Measurements from ENCODE around the gene KIAA1755.

DNA sequence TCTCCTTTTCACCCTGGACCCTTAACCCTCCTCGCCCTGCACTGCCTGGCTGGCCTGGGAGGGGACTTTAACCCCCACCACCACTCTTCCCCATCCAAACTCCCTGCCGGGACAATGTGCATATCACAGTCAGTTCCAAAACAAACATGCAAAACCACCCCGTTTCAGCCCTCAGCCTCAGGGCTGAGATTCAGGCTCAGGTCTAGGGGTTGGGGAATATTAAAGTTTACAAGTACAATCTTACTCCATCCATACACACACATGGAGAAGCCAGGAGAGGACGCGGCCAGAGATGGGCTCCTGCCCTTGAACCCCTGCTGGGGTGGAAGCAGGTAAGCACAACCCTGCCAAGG, 534 bp downstream of the KIAA1755 start:
- TF ChIP-seq, protein P1, sequence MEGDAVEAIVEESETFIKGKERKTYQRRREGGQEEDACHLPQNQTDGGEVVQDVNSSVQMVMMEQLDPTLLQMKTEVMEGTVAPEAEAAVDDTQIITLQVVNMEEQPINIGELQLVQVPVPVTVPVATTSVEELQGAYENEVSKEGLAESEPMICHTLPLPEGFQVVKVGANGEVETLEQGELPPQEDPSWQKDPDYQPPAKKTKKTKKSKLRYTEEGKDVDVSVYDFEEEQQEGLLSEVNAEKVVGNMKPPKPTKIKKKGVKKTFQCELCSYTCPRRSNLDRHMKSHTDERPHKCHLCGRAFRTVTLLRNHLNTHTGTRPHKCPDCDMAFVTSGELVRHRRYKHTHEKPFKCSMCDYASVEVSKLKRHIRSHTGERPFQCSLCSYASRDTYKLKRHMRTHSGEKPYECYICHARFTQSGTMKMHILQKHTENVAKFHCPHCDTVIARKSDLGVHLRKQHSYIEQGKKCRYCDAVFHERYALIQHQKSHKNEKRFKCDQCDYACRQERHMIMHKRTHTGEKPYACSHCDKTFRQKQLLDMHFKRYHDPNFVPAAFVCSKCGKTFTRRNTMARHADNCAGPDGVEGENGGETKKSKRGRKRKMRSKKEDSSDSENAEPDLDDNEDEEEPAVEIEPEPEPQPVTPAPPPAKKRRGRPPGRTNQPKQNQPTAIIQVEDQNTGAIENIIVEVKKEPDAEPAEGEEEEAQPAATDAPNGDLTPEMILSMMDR (IDR thresholded peaks at IDR 0.05) = no peak
- TF ChIP-seq POLR2A (IDR thresholded peaks at IDR 0.05) = no peak
